ENCODE data around the gene CHSY1. TPM values are rescaled to one million over a fixed set of nuclear protein-coding genes. Genes with fewer than 3 reads are reported as not detected.

The CHSY1 gene
- total and polyA plus RNA-seq, 8 donors: 4.7 to 57.1 (median 22.1) TPM

- peaks cover 37 to 95% (median 57%) of the 10 kb centered on the region in 4 donors for H3K4me1 ChIP-seq
- intact Hi-C loops (cut with DNase I; ENCODE audit: low total_unique reads): no loop called here
- 88 to 97% (median 93%) methylated on average over 6 of the region's 6 CpGs for WGBS, 5 donors
These were observed 66.5 kb downstream of the CHSY1 start for GRCh38 chr15:101185336-101185735.

GRCh38 chr15:101184830-101185229, 67.0 kb downstream of the CHSY1 start:
- WGBS, 5 donors: 89 to 98% (median 90%) methylated on average over 7 of the region's 7 CpGs
- intact Hi-C loops (cut with DNase I; ENCODE audit: low total_unique reads): no loop called here

More at GRCh38 chr15:101185336-101185735, 66.5 kb downstream of the CHSY1 start:
- peaks cover 0 to 10% (median 3%) of the 10 kb centered on the region in 4 donors for H3K36me3 ChIP-seq
- H3K4me3 ChIP-seq: no peak overlapping the region
- H3K27ac ChIP-seq: peak overlapping the region in 2 of 5 donors; percentile 5 to 23
- H3K27me3 ChIP-seq: no peaks in the 10 kb centered on the region
- H3K9me3 ChIP-seq: no peaks in the 10 kb centered on the region
- no peak for DNase-seq
- no peak for TF ChIP-seq EP300 (IDR thresholded peaks at IDR 0.05)
- TF ChIP-seq, protein P1, sequence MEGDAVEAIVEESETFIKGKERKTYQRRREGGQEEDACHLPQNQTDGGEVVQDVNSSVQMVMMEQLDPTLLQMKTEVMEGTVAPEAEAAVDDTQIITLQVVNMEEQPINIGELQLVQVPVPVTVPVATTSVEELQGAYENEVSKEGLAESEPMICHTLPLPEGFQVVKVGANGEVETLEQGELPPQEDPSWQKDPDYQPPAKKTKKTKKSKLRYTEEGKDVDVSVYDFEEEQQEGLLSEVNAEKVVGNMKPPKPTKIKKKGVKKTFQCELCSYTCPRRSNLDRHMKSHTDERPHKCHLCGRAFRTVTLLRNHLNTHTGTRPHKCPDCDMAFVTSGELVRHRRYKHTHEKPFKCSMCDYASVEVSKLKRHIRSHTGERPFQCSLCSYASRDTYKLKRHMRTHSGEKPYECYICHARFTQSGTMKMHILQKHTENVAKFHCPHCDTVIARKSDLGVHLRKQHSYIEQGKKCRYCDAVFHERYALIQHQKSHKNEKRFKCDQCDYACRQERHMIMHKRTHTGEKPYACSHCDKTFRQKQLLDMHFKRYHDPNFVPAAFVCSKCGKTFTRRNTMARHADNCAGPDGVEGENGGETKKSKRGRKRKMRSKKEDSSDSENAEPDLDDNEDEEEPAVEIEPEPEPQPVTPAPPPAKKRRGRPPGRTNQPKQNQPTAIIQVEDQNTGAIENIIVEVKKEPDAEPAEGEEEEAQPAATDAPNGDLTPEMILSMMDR (IDR thresholded peaks at IDR 0.05): no peak

DNA sequence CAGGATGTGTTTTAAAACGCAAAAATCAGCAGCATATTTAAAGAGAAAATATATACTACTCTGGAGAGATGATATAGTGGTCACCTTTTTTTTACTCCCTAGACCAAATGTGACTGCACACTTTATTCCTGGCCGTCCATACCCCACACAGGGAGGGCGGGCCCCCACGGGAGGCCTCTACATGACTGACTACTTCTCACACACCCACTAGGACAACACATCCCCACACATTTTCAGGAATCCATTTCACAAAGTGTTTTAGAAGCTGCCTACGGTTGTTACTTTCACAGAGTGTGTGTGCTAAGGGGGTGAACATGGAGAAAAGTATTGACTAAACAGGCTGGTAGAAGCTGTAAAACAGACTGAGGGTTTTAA, 67.9 kb downstream of the CHSY1 start:
- WGBS, 5 donors: 70 to 85% (median 77%) methylated on average over 5 of the region's 5 CpGs
- no peaks in the 10 kb centered on the region for H3K27me3 ChIP-seq
- peak overlapping the region in 4 of 5 donors; percentile 23 to 55 (median 46) for H3K27ac ChIP-seq
- no peaks in the 10 kb centered on the region for H3K9me3 ChIP-seq
- no peak overlapping the region for H3K4me3 ChIP-seq
- no peak for TF ChIP-seq POLR2AphosphoS5 (IDR thresholded peaks at IDR 0.05)
- TF ChIP-seq, protein P1 (IDR thresholded peaks at IDR 0.05): no peak
- TF ChIP-seq POLR2A (IDR thresholded peaks at IDR 0.05): no peak
- no peak for TF ChIP-seq EP300 (IDR thresholded peaks at IDR 0.05)
- no peak for DNase-seq
- intact Hi-C loops (cut with DNase I; ENCODE audit: low total_unique reads): no loop called here
- peaks cover 0 to 10% (median 4%) of the 10 kb centered on the region in 4 donors for H3K36me3 ChIP-seq
- peaks cover 40 to 96% (median 57%) of the 10 kb centered on the region in 4 donors for H3K4me1 ChIP-seq

More at GRCh38 chr15:101184830-101185229, 67.0 kb downstream of the CHSY1 start:
- Histone ChIP-seq H3K4me3 (no peak overlapping the region), H3K4me1 (peaks cover 37 to 96% (median 57%) of the 10 kb centered on the region in 4 donors), H3K27me3 (no peaks in the 10 kb centered on the region), H3K36me3 (peaks cover 0 to 10% (median 3%) of the 10 kb centered on the region in 4 donors), H3K27ac (peak overlapping the region in 2 of 5 donors; percentile 23 to 31), H3K9me3 (no peaks in the 10 kb centered on the region)
- no peak for DNase-seq
- TF ChIP-seq, protein P1 (IDR thresholded peaks at IDR 0.05): no peak
- TF ChIP-seq EP300 (IDR thresholded peaks at IDR 0.05) (no peak), POLR2AphosphoS5 (IDR thresholded peaks at IDR 0.05) (no peak), POLR2A (IDR thresholded peaks at IDR 0.05) (no peak)

DNA sequence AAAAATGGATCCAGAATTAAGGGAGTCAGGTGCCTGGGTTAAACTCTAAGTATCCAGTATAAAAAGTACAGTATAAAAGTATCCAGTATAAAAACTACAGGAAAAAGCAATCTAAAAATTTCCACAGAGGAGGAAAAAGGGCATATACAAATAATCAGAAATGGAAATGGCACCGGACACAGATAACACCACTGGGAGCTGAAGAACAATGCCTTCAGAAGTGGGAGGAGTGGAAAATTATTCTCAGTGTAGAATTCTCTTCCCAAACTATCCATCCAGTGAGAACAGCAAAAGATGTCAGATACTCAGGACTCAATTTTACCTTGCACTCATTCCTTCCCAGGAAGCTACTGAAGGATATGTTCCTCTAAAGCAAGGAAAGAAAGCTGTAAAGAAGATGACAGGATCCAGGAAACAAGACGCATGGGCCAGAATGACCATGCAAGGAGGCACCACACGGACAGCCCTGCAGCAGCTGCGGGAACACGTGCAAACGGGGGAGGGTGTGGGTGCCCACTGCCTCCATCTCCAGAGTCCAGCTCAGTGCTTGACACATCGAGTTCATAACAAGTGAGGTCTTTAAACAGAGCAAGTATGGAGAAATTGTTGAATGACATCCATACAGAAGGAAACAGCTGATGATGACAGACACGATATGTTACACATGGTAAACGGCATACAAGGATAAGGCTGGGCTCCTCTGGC, 68.5 kb downstream of the CHSY1 start:
- peaks cover 0 to 15% (median 8%) of the 10 kb centered on the region in 4 donors for H3K36me3 ChIP-seq
- H3K4me1 ChIP-seq: peaks cover 35 to 95% (median 56%) of the 10 kb centered on the region in 4 donors
- intact Hi-C loops (cut with DNase I; ENCODE audit: low total_unique reads): no loop called here
- no peak for DNase-seq
- H3K4me3 ChIP-seq: no peak overlapping the region
- no peak for TF ChIP-seq POLR2AphosphoS5 (IDR thresholded peaks at IDR 0.05)
- TF ChIP-seq EP300 (IDR thresholded peaks at IDR 0.05): no peak
- no peak for TF ChIP-seq POLR2A (IDR thresholded peaks at IDR 0.05)
- TF ChIP-seq, protein P1 (IDR thresholded peaks at IDR 0.05): no peak
- H3K27ac ChIP-seq: peak overlapping the region in 3 of 5 donors; percentile 23 to 55 (median 52)
- no peaks in the 10 kb centered on the region for H3K27me3 ChIP-seq
- 72 to 81% (median 78%) methylated on average over 9 of the region's 9 CpGs for WGBS, 5 donors
- H3K9me3 ChIP-seq: no peaks in the 10 kb centered on the region

All from stomach (tissue), 9 donors.